Measurements from ENCODE around the gene TNFAIP8.

DNA sequence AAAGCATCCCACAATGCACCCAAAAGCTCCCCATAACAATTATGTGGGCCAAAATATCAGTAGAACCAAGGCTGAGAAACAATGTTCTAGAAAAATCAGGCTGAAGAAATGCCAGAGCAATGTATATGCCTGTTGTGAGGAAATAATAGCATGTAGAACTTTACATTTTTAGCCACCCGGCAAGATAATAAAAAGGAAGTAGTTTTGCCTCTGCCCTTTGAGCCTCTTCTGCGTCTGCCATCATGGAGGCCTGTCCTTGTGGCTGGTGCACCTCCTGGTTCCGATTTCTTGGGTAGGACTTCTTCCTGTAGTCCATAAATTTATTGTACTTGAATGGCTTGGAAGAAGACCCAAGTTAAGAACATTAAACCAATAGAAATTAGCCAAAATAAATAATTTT lies 38.9 kb upstream of the TNFAIP8 start:
- TF ChIP-seq, protein P1, sequence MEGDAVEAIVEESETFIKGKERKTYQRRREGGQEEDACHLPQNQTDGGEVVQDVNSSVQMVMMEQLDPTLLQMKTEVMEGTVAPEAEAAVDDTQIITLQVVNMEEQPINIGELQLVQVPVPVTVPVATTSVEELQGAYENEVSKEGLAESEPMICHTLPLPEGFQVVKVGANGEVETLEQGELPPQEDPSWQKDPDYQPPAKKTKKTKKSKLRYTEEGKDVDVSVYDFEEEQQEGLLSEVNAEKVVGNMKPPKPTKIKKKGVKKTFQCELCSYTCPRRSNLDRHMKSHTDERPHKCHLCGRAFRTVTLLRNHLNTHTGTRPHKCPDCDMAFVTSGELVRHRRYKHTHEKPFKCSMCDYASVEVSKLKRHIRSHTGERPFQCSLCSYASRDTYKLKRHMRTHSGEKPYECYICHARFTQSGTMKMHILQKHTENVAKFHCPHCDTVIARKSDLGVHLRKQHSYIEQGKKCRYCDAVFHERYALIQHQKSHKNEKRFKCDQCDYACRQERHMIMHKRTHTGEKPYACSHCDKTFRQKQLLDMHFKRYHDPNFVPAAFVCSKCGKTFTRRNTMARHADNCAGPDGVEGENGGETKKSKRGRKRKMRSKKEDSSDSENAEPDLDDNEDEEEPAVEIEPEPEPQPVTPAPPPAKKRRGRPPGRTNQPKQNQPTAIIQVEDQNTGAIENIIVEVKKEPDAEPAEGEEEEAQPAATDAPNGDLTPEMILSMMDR (IDR thresholded peaks at IDR 0.05; ENCODE audit: low read depth, low read length, poor library complexity, severe bottlenecking): no peak
- no peak for TF ChIP-seq EZH2phosphoT487 (IDR thresholded peaks at IDR 0.05; ENCODE audit: borderline replicate concordance, low read length)

All from DOHH2 (cell line).